ENCODE measurements around the gene PCDHB15. TPM values are rescaled to one million over a fixed set of nuclear protein-coding genes. Genes with fewer than 3 reads are reported as not detected.
"Not testable (repeated sequence)": the region's sequence is repeated elsewhere in the genome, so short reads cannot be mapped to it uniquely, and the experiment has no call there.

Gene PCDHB15
- polyA plus RNA-seq, 1 of the 3 experiments (the other 2 are of a cell fraction), result 0.99 TPM

- TF ChIP-seq IRF3 (IDR thresholded peaks at IDR 0.05; ENCODE audit: low read depth, low read length), result no peak
- TF ChIP-seq FOXJ3 (CRISPR knock-in tag; IDR thresholded peaks at IDR 0.05), result no peak
- TF ChIP-seq RFX5 (IDR thresholded peaks at IDR 0.05; ENCODE audit: low read length), result no peak
- TF ChIP-seq MXI1 (IDR thresholded peaks at IDR 0.05; ENCODE audit: low read depth, low read length), result no peak
- TF ChIP-seq NRF1 (IDR thresholded peaks at IDR 0.05; ENCODE audit: low read depth, low read length), result no peak
- TF ChIP-seq, protein P1, sequence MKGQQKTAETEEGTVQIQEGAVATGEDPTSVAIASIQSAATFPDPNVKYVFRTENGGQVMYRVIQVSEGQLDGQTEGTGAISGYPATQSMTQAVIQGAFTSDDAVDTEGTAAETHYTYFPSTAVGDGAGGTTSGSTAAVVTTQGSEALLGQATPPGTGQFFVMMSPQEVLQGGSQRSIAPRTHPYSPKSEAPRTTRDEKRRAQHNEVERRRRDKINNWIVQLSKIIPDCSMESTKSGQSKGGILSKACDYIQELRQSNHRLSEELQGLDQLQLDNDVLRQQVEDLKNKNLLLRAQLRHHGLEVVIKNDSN (IDR thresholded peaks at IDR 0.05; ENCODE audit: borderline replicate concordance, low read depth), result no peak
- TF ChIP-seq TEAD4 (IDR thresholded peaks at IDR 0.05; ENCODE audit: borderline replicate concordance, insufficient read depth), result no peak
- no peak for TF ChIP-seq FOXM1 (IDR thresholded peaks at IDR 0.05; ENCODE audit: low read depth)
- peak; percentile 50; the same call in 1 of the 2 replicates for TF ChIP-seq SMC3 (IDR thresholded peaks at IDR 0.05; ENCODE audit: low read depth, low read length)
Measured at GRCh38 chr5:141223112-141223783, 21.9 kb upstream of the PCDHB15 start, which contains the start of gene PCDHB14 (continued).

- H3K4me3 ChIP-seq (ENCODE audit: low read depth in 2 of 2, low read length in 1 of 2); H3K4me2 ChIP-seq; H3F3A ChIP-seq (replicated peaks; ENCODE audit: insufficient read depth); H3K27ac ChIP-seq (ENCODE audit: low read depth in 2 of 2, low read length in 1 of 2); H4K20me1 ChIP-seq (ENCODE audit: insufficient read depth); H2AFZ ChIP-seq (ENCODE audit: low read depth); H3K9ac ChIP-seq; POLR2A ChIA-PET; DNase-seq; H3K79me2 ChIP-seq (ENCODE audit: insufficient read depth); H3K9me2 ChIP-seq; H3K9me3 ChIP-seq; H3K27me3 ChIP-seq (ENCODE audit: insufficient read depth); H3K36me3 ChIP-seq (replicated peaks in 1 of 2; ENCODE audit: control insufficient read depth in 1 of 2, insufficient read depth in 2 of 2, low read length in 1 of 2); H3K4me1 ChIP-seq (ENCODE audit: control insufficient read depth in 1 of 2, insufficient read depth in 2 of 2, low read depth in 1 of 2, low read length in 1 of 2): not testable (repeated sequence)
- WGBS (ENCODE audit: low lambda C conversion rate), result 96% methylated on average over 22 of the region's 40 CpGs
- CTCF ChIA-PET, result interaction anchor here (2.1 to 4.0 kb wide), 2 partner anchors 9 to 339 kb away, joined by 21 to 43 read pairs; no protein-coding TSS in a partner anchor
Measured at GRCh38 chr5:141224844-141225243, 20.4 kb upstream of the PCDHB15 start.

GRCh38 chr5:141225421-141225820, 19.8 kb upstream of the PCDHB15 start:
- H4K20me1 ChIP-seq (ENCODE audit: insufficient read depth); H3K4me2 ChIP-seq; H3K9ac ChIP-seq; H3F3A ChIP-seq (replicated peaks; ENCODE audit: insufficient read depth); H3K36me3 ChIP-seq (replicated peaks in 1 of 2; ENCODE audit: control insufficient read depth in 1 of 2, insufficient read depth in 2 of 2, low read length in 1 of 2); H3K79me2 ChIP-seq (ENCODE audit: insufficient read depth); H3K4me3 ChIP-seq (ENCODE audit: low read depth in 2 of 2, low read length in 1 of 2); H3K9me2 ChIP-seq; POLR2A ChIA-PET; H3K27me3 ChIP-seq (ENCODE audit: insufficient read depth); H3K4me1 ChIP-seq (ENCODE audit: control insufficient read depth in 1 of 2, insufficient read depth in 2 of 2, low read depth in 1 of 2, low read length in 1 of 2); H3K9me3 ChIP-seq; H3K27ac ChIP-seq (ENCODE audit: low read depth in 2 of 2, low read length in 1 of 2); DNase-seq; H2AFZ ChIP-seq (ENCODE audit: low read depth): not testable (repeated sequence)
- 86% methylated on average over 11 of the region's 30 CpGs for WGBS (ENCODE audit: low lambda C conversion rate)
- CTCF ChIA-PET, result interaction anchor here (1.0 to 2.7 kb wide), 5 partner anchors 75 to 367 kb away, joined by 3 to 12 read pairs (median 3); partner anchors contain the start of genes PCDHB4 and PCDHB6
